Measurements from ENCODE around the gene WDR27.

WDR27 gene

DNA sequence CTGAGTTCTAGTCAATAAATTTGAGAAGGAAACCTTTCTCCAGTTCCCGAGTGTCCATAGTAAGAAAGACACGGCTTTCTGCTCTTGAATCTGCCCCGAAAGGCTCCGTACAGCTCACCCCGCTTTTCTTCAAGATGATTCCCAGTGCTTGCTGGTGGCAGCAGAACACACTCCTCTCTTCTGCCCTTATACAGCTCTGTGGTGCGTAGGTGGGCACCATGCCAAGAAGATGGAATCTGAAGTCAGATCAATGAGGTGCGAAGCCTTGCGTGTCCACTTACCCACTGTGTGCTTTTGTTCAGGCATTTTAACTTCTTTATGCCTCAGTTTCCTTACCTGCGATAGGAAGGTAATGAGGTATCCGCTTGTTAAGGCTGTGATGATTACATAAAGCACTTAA is 142.2 kb downstream of the WDR27 start:
- TF ChIP-seq EZH2 (IDR thresholded peaks at IDR 0.05; ENCODE audit: borderline replicate concordance, low read depth, low read length, severe bottlenecking), result no peak
- TF ChIP-seq, protein P1, sequence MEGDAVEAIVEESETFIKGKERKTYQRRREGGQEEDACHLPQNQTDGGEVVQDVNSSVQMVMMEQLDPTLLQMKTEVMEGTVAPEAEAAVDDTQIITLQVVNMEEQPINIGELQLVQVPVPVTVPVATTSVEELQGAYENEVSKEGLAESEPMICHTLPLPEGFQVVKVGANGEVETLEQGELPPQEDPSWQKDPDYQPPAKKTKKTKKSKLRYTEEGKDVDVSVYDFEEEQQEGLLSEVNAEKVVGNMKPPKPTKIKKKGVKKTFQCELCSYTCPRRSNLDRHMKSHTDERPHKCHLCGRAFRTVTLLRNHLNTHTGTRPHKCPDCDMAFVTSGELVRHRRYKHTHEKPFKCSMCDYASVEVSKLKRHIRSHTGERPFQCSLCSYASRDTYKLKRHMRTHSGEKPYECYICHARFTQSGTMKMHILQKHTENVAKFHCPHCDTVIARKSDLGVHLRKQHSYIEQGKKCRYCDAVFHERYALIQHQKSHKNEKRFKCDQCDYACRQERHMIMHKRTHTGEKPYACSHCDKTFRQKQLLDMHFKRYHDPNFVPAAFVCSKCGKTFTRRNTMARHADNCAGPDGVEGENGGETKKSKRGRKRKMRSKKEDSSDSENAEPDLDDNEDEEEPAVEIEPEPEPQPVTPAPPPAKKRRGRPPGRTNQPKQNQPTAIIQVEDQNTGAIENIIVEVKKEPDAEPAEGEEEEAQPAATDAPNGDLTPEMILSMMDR (IDR thresholded peaks at IDR 0.05; ENCODE audit: borderline replicate concordance, extremely low read depth, low read length, poor library complexity, severe bottlenecking), result no peak
- Histone ChIP-seq H3K27me3 (ENCODE audit: insufficient read depth, low read length, poor library complexity) (no peaks in the 10 kb centered on the region), H3K36me3 (ENCODE audit: insufficient read depth, low read length) (no peaks in the 10 kb centered on the region), H4K20me1 (ENCODE audit: insufficient read depth, low read length) (no peaks in the 10 kb centered on the region), H3K79me2 (ENCODE audit: insufficient read depth, low read length) (no peaks in the 10 kb centered on the region), H3K4me3 (ENCODE audit: low read depth in 1 of 2, low read length in 2 of 2) (no peak overlapping the region), H2AFZ (ENCODE audit: low read depth, low read length) (no peak overlapping the region), H3K4me1 (ENCODE audit: insufficient read depth, low read length) (no peaks in the 10 kb centered on the region), H3K9ac (ENCODE audit: low read depth, low read length) (no peak overlapping the region), H3K4me2 (ENCODE audit: insufficient read depth, low read length) (no peak overlapping the region), H3K9me3 (ENCODE audit: insufficient read depth, low read length, severe bottlenecking) (no peaks in the 10 kb centered on the region), H3K27ac (ENCODE audit: low read length) (no peak overlapping the region)
- DNase-seq, result no peak
- no peak for ATAC-seq (ENCODE audit: insufficient read depth, low read depth)

DNA sequence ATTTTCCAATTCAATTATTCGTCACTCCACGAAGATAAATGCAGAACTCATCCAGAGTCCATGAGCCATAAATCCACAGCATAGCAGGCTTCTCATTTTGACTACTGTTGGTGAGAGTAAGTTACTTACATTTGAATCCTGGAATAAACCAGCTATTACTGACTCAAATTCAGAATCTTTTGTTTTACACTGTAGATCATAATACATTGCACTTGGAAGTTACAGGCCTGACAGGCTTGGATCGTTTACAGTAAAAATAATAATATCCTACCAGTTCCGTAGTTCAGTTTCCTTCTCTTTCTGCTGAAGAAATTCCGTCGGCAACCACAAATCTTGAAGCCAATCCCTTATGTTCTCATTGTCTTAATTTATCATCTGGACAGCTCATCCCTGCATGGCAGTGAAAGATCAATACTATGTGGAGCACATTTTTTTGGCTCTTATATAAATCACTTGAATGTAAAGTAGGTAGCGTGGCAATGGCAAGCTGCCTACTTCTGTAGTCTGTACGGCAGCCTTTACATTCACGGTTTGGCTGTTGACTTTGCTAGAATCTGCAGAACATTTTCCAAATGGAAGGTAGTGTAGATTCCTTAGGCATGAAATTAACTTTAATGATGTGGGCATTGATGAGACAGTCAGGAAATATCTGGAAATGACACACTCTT is 142.9 kb downstream of the WDR27 start:
- Histone ChIP-seq H3K27me3 (ENCODE audit: insufficient read depth, low read length, poor library complexity) (no peaks in the 10 kb centered on the region), H3K4me1 (ENCODE audit: insufficient read depth, low read length) (no peaks in the 10 kb centered on the region), H4K20me1 (ENCODE audit: insufficient read depth, low read length) (no peaks in the 10 kb centered on the region), H3K79me2 (ENCODE audit: insufficient read depth, low read length) (no peaks in the 10 kb centered on the region), H3K27ac (ENCODE audit: low read length) (no peak overlapping the region), H2AFZ (ENCODE audit: low read depth, low read length) (no peak overlapping the region), H3K9me3 (ENCODE audit: insufficient read depth, low read length, severe bottlenecking) (no peaks in the 10 kb centered on the region), H3K9ac (ENCODE audit: low read depth, low read length) (no peak overlapping the region), H3K36me3 (ENCODE audit: insufficient read depth, low read length) (no peaks in the 10 kb centered on the region), H3K4me3 (ENCODE audit: low read depth in 1 of 2, low read length in 2 of 2) (no peak overlapping the region), H3K4me2 (ENCODE audit: insufficient read depth, low read length) (no peak overlapping the region)
- TF ChIP-seq, protein P1 (IDR thresholded peaks at IDR 0.05; ENCODE audit: borderline replicate concordance, extremely low read depth, low read length, poor library complexity, severe bottlenecking), result no peak
- TF ChIP-seq EZH2 (IDR thresholded peaks at IDR 0.05; ENCODE audit: borderline replicate concordance, low read depth, low read length, severe bottlenecking), result no peak
- ATAC-seq (ENCODE audit: insufficient read depth, low read depth) (no peak), DNase-seq (no peak)

GRCh38 chr6:169558378-169558773 is 143.5 kb downstream of the WDR27 start:
- Histone ChIP-seq H4K20me1 (ENCODE audit: insufficient read depth, low read length) (no peaks in the 10 kb centered on the region), H3K4me2 (ENCODE audit: insufficient read depth, low read length) (no peak overlapping the region), H3K36me3 (ENCODE audit: insufficient read depth, low read length) (no peaks in the 10 kb centered on the region), H2AFZ (ENCODE audit: low read depth, low read length) (no peak overlapping the region), H3K9ac (ENCODE audit: low read depth, low read length) (no peak overlapping the region), H3K9me3 (ENCODE audit: insufficient read depth, low read length, severe bottlenecking) (no peaks in the 10 kb centered on the region), H3K4me3 (ENCODE audit: low read depth in 1 of 2, low read length in 2 of 2) (no peak overlapping the region), H3K27ac (ENCODE audit: low read length) (no peak overlapping the region), H3K27me3 (ENCODE audit: insufficient read depth, low read length, poor library complexity) (no peaks in the 10 kb centered on the region), H3K4me1 (ENCODE audit: insufficient read depth, low read length) (no peaks in the 10 kb centered on the region), H3K79me2 (ENCODE audit: insufficient read depth, low read length) (no peaks in the 10 kb centered on the region)
- TF ChIP-seq EZH2 (IDR thresholded peaks at IDR 0.05; ENCODE audit: borderline replicate concordance, low read depth, low read length, severe bottlenecking), result no peak
- TF ChIP-seq, protein P1 (IDR thresholded peaks at IDR 0.05; ENCODE audit: borderline replicate concordance, extremely low read depth, low read length, poor library complexity, severe bottlenecking), result no peak
- DNase-seq (no peak), ATAC-seq (ENCODE audit: insufficient read depth, low read depth) (no peak)

Measured in DND-41 (cell line).